Skeletal muscle cell (primary cell): Measurements from ENCODE around the gene ALKBH7.
"Not testable (repeated sequence)": the region's sequence is repeated elsewhere in the genome, so short reads cannot be mapped to it uniquely, and the experiment has no call there.

ENCODE experiments used
- DNase-seq: peaks from one replicate; pipeline ENCODE4 v3.0.0-alpha.2; 2010; ENCODE audit warnings: low read depth
- H3K4me3 ChIP-seq: 2 replicates; pipeline ENCODE4 v1.5.1; 2011; ENCODE audit warnings: low read depth, mild to moderate bottlenecking, control low read depth, low read length, moderate library complexity

ALKBH7 gene

DNA sequence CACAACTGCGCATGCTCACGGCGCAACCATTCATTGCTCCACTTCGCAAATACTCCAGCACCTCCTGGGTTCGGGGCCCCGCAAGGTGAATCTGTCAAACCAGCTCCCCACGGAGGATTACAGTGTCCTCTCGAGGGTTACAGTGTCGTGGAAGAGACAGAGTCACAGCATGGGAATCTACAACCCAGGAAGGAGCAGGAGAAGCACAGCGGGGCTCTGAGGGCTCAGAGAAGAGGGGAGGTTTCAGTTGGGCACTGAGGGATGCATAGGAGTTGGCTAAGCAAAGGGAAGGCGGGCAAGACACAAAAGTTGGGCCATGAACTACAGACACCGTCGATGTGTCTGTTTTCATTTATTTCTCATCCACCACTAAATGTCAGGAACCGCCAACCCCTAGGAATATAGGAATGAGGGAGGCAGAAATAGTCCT is 21.4 kb downstream of the ALKBH7 start:
- no peak for DNase-seq
- H3K4me3 ChIP-seq = peak overlapping the region; percentile 88

DNA sequence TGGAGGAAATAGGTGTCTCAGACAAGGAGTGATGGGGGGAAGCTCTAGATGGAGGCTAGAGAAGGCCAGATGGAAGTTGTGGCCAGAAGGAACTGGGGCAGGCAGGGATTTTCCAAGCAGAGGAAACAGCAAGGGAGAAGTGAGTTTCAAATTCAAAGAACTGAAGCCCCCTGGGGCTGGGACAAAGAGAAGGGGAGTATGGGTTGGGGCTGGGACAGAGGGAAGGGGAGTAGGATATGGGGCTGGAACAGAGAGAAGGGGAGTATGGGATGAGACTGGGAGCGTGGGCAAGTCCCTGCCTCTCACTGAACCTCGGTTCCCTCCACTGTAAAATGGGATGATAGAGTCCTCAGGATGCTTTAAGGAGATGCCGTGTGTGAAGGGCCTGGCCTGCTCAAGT is 22.2 kb downstream of the ALKBH7 start:
- no peak overlapping the region for H3K4me3 ChIP-seq
- no peak for DNase-seq

DNA sequence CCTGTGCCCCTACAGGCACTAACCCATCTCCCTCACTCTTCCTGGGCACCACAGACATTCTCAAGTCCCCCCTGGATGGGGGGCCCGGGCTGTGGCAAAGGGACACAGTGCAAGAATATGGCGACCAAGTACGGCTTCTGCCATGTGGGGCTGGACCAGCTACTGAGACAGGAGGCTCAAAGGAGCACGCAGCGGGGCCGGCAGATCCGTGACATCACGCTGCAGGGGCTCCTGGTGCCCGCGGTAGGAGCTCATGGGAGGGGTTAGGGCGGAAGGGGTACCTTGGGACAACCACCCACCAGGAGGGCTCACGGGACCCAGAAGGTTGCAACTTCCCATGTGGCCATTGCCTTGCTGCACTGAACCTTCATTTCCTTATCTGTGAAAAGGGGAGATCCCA is 23.7 kb downstream of the ALKBH7 start:
- H3K4me3 ChIP-seq = no peak overlapping the region
- no peak for DNase-seq

DNA sequence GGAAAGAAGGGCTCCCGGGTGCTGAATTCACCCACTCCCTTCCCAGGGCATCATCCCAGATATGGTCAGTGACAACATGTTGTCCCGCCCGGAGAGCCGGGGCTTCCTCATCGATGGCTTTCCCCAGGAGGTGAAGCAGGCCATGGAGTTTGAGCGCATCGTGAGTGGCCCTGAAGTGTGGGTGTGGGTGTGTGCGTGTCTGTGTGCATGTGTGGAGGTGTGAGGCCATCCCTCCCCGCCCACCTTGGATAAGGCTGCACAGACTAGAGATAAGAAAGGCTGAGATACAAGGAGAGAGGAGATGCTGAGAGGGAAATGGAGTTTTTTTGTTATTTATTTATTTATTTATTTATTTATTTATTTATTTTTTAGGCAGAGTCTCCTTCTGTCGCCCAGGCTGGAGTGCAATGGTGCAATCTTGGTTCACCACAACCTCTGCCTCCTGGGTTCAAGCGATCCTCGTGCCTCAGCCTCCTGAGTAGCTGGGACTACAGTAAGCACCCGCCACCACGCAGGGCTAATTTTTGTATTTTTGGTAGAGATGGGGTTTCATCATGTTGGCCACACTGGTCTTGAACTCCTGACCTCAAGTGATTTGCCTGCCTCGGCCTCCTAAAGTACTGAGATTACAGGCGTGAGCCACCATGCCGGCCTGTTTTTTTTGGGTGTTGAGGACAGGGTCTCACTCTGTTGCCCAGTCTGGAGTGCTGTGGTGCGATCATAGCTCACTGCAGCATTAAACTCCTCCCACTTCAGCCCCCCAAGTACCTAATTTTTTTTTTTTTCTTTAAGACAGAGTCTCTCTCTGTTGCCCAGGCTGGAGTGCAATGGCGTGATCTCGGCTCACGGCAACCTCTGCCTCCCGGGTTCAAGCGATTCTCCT is 27.7 kb downstream of the ALKBH7 start:
- DNase-seq, H3K4me3 ChIP-seq: not testable (repeated sequence)

DNA sequence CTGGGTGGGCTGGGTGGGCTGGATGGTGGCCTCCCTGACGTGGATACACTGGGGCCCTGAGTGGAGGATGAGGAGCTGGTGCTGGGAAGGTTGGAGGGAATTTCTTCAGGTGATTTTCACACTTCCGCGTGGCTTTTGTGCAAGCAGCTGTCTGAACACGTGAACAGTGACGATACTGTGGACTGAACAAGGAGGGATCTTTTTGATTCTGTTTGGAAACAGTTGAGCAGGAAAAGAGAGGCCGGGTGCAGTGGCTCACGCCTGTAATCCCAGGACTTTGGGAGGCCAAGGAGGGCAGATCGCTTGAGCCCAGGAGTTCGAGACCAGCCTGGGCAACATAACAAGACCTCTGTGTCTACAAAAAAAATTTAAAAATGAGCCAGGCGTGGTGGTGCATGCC is 29.5 kb downstream of the ALKBH7 start:
- no peak for DNase-seq
- H3K4me3 ChIP-seq = no peak overlapping the region

DNA sequence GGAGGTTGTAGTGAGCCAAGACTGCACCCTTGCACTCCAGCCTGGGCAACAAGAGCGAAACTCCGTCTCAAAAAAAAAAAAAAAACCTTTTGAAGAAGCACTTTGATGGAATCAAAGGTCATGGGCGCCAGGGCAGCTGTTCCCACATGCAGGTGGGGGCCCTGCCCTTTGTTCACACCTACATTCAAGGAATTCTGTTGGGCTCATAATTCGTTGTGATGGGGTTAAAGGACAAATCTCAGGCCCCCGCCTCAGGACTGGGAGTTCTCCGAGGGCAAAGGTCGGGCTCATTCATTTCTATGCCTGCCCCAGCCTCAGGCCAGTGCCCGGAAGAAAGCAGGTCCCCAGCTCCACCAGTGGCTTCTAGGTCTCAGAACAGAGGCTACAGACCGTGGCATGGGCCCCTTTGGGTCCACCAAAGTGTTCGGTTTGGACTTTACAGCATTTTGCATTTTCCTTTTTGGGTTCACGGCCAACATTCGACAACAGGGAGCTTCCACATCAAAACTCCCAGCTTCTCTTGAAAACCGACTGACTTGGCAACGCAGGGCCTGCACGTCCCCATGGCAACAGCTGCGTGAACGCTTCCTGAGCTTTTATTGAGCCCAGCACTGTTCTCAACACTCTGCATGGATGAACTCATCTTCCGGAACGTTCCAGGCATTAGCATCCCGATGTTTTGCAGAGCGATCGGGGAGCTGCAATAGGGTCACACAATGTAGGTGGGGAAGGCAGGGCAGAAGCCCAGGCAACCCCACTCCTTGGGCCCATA is 30.4 kb downstream of the ALKBH7 start:
- H3K4me3 ChIP-seq = no peak overlapping the region
- DNase-seq = peak; percentile 60

DNA sequence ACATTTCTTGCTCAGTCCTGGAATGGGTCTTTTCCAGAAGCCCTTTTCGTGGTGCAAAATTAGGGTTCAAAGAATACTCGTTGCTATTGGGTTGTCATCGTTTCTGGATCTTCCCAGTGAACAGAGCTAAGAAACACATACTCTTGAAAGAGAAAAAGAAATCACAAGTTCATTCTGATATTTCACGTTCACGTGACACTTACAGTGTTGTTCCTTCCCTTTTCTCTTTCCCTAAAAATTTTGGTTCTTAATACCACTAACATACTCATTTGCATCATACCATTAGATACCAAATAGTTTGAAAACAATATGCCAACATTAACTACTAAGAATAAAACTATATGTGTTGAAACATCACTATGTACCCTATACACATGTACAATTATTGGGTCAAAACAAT is 33.8 kb downstream of the ALKBH7 start:
- no peak for DNase-seq
- H3K4me3 ChIP-seq = no peak overlapping the region

DNA sequence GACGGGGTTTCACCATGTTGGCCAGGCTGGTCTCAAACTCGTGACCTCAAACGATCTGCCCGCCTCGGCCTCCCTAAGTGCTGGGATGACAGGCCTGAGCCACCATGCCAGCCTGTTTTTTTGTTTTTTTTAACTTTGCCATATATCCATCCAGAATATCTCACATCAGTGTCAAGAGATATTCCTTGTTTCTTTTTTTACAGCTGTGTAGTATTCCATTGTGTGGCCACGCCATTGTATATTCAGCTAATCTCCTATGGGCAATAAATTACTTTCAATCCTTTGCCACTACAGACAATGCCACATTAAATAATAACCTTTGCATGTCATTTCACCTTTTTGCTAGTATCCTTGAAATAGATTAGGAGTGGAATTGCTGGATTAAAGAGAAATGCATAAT is 36.8 kb downstream of the ALKBH7 start:
- H3K4me3 ChIP-seq = no peak overlapping the region
- no peak for DNase-seq

DNA sequence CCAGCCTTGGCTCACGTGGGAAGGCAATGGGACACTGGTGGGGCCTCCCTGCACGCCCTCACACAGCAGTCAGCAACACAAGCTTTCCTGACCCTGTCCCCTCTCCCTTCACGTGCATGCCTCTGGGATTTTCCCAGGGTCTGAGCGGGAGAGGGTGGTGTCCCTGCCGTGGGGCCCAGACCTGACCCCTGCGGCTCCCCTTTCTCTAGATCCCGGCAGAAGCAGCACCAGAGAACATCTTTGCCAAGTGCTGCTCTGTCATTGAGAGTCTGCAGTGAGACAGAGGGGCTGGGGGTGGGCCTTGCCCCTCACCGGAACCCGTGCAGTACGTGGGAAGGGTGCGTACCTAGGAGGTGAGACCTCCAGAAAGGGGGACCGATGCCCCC is 39.5 kb downstream of the ALKBH7 start:
- DNase-seq = no peak
- no peak overlapping the region for H3K4me3 ChIP-seq

DNA sequence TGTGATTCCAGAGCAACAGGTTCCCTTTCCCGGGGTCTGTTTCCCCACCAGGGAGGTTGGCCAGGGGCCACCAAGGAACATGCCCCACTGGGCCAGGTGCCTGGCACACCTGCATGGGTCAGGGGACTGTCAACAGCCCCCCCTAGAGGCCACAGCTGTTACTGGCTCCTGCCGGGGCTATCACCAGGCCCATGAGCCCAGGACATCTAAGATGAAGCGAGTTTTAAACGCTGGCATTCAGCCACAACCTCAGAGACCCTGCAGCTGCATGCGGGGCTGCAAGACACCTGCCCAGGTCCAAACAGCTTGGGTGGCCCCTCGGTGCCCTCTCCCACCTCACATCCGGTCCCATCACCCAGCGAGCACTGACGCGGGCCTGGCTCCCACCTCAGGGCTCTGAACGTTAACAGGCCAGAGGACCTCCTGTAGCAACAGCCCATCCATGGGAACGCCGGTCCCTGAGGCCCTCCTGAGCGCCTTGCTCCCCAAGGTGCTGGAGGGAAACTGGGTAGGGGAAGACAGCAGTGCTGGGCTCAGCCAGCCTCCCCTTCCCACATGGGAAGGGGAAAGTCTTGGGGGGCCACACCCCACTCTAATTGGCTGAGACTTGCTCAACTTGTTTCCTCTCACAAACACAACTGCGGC is 40.0 kb downstream of the ALKBH7 start:
- no peak for DNase-seq
- no peak overlapping the region for H3K4me3 ChIP-seq

DNA sequence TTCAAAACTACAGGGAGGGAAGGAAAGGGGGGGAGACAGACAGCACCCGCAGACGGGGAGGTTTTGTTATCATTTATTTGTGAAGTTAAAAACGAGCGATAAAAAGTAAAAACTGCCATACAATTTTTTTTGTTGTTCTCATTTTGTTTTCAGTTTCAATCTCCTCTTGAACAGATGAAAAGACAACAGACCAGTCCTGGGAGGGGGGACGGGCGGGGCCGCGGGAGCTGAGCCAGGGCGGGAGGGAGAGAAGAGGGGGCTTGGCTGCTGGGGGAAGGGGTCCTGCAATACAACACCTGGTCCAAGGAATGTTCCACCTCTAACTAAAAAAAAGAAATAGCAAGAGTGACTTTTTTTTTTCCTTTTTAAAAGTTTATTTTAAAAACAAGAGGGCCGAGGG is 40.7 kb downstream of the ALKBH7 start:
- DNase-seq = no peak

DNA sequence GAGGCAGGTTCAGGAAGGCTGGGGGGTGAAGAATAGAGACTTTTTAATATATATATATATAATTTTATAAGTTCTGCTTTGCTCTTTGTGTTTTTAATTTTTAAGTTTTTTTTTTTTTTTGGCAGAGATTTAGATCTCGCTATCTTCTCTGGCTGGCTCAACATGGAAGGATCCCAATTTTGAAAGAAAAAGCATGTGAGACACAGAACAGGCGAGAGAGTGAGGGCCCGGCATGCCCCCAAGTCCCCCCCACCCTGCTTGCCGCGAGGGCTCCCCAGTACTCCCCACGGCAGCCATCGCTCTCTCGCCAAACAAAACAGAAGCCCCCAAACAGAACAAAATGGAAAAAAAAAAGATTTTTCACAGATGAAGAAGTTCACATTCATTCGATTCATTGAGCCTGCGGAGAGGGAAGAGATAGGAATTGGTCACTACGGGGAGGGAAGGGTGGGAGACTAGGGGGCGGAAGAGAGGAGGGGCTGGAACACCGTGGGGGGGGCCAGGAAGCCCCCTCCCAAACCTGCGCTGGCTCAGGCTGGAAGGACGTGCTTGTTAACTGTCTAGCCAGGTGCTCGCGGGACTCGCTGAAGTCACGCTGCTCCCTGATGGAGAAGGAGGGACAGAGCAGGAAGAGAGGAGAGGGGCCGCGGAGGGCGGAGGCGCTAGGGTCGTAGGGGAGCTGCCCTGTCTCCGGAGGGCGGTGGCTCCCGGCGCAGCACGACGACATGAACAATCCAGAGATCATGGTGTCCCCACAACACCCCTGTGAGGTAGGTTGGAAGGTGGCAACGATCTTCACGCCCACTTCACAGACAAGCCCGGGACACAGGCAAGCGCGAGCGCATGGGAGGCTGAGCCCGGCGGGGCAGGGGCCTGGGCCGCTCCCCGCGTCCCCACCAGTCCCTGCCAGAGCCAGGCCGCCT is 41.4 kb downstream of the ALKBH7 start:
- H3K4me3 ChIP-seq = no peak overlapping the region
- no peak for DNase-seq

More for the DNA sequence above, 40.7 kb downstream of the ALKBH7 start:
- H3K4me3 ChIP-seq = no peak overlapping the region

DNA sequence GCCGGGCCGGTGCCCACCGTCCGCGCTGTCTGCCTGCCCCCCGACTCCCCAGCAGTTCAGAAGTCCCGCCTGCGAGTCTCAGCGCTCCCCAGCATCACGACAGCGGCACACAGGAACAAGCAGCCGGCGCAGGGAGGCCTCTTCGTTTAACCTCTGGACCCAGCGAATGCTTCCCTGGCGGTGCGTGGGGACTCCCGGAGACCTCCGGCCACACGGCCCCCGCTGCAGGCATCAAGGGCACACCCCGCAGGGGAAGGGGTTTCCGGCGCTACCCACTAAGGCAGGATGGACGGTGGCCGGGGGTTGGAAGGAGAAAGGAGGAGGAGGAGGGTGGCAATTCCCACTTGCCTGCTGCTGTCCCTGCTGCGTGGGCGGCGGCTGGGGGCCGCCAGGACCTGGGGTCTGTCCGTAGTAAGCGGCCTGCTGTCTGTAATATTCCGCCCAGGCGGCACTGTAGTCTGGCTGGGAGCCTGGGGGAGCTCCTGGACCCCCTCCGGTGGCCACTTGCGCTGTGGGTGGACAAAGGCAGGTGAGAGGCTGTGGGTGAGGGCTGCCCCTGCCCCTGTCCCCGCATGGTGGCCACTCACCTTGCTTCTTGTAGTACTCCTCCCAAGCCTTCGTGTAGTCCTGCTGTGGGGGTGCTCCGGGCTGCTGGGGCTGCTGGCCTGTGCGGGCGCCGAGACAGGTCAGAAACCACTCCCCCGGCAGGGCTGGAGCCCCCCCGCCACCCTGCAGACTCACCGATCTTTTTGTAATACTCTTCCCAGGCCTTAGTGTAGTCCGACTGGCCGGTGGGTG is 42.4 kb downstream of the ALKBH7 start:
- DNase-seq = no peak
- H3K4me3 ChIP-seq = no peak overlapping the region

DNA sequence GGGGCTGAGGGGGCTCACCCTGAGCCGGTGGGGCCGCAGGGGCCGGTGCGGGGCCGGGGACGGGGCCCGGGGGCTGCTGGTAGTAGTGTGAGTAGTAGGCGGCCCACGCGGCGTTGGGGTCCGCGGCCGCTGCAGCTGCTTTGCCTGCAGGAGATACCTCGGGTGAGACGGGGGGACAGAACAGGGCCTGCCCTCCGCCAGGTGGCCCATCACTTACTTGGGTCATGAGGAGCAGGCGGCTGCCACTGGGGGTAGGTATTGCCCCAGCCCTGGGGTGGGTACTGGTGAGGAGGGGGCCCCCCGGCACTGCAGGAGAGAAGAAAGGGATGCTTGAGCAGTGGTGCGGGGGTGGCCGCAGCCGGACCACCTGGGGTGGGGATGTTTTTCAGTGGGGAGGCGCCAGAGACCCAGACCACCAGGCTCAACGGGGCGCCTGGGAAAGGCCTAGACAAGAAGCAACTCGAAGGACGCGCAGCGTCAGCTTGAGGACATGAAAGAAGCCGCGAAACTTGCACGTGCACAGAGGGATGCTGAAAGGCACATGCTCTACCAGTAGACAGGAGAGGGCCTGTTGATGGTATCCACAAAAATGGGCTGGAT is 43.1 kb downstream of the ALKBH7 start:
- DNase-seq = no peak
- no peak overlapping the region for H3K4me3 ChIP-seq

DNA sequence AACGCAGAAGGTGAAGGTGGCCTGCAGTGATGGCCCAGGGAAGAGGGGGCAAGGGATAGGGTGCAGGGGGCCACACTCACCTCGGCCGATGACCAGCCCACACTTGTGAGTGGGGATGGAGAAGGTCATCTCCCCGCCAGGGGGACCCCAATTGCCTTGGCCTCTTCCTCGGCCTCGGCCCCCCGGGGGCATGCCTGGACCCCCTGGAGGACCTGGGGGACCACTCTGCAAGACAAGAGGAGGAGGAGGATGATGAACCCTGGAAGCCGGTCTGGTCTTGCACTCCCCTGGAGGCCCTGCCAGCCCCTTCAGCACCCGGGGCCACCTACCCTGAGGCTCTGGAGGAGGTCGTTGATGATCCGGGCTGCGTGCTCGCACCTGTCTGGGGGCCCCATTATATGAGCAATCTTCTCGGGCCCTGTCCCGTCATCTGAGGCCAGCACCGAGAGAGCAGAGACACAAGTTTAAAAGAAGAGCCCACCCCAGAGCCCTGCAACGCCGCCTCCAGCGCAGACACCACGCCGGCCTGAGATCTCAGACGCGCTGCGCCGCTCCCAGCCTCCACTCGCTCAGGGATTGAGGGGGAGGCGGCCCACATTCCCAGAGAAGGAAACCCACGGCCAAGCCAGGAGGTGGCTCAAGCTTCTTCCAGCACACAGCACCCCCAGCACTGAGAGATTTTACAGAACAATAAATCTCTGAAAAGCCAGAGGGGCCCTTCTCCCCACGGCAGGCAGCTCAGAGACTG is 44.2 kb downstream of the ALKBH7 start:
- H3K4me3 ChIP-seq = no peak overlapping the region
- no peak for DNase-seq

DNA sequence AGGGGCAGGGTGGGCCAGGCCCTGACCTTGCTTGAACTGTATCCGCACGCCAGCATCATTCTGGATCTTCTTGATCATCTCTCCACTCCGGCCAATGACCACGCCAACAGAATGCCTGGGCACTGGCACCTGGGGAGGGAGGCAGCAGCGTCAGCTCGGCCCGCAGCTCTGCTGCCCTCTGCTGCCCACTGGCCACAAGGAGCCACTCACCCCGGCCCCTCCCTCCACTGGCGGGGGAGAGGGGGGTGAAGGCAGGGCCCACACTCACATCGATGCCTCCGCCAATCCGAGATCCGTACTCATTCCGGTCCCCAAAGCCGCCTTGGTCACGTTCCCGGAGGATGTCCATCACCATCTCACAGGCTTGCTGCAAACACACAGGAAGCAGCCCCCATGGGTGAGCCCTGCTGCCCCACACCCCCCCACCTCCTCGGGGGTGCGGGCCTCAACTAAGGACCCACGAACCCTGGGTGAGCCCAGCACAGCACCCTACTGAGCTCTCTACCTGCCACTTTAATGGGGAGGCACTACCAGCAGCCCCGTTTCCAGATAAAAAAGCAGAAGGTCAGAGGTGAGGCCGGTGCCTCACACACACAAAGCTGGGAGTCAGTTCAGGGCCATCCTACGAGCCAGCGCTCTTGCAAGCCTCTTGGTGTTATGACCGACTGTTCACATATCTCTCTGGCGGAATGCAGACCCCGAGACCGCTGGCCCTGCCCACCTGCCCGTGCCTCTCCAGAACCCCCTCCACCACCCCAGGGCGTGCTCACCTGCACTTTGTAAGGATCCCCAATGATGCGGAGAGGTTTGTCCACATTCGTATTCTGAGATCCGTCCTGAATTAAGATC is 45.3 kb downstream of the ALKBH7 start:
- H3K4me3 ChIP-seq = no peak overlapping the region
- peak; percentile 1 for DNase-seq

DNA sequence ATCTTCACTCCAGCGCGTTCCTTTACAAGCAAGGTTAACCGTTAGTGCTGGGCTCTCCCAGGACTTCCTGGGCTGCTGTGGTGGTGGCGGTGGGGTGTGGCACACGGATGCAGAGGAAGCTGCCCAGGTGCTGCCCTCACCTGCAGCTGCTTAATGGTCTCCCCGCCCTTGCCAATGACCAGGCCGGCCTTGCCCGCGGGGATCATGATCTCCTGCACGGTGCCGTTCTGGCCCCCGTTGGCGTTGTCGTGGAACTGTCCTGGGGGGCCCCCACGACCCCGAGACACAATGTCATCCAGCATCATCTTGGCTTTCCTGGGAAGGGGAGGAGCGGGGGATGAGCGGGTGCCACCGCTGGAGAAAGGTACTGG is 46.0 kb downstream of the ALKBH7 start:
- H3K4me3 ChIP-seq = no peak overlapping the region
- DNase-seq = no peak
